H1 (cell line): ENCODE measurements around the gene FKBP2. TPM values are rescaled to one million over a fixed set of nuclear protein-coding genes. Genes with fewer than 3 reads are reported as not detected.

Experiments used
- CTCF ChIA-PET: fragments of 300-600 bp; sonication (Branson Sonifier 250); formaldehyde crosslinking; loops from one replicate; lab custom pipeline; 2021; ENCODE audit not compliant: partially characterized antibody; lab: Charles Lee
- POLR2A ChIA-PET: fragments of 300-600 bp; sonication (Branson Sonifier 250); formaldehyde crosslinking; loops from one replicate; lab custom pipeline; 2021; ENCODE audit warnings: inconsistent platforms; ENCODE audit not compliant: partially characterized antibody; lab: Charles Lee
- DNase-seq, 2 experiments: peaks; one replicate each; pipeline versions ENCODE4 v3.0.0 to v3.0.0-alpha.2; 2010 to 2022; ENCODE audit warnings: low spot score in 2 of 2, low read depth in 1 of 2, mixed read lengths in 1 of 2
- FAIRE-seq: peaks from 2 replicates; lab custom pipeline; 2011; peaks lifted over from hg19 to GRCh38; lab: Jason Lieb, UNC
- H2AFZ ChIP-seq: 2 replicates; pipeline ENCODE4 v1.8.1; 2012; ENCODE audit warnings: low read length, inconsistent platforms
- H2AK5ac ChIP-seq: 2 replicates; pipeline ENCODE4 v1.6.1; 2013; ENCODE audit warnings: low read depth, low read length
- H2BK120ac ChIP-seq: replicated peaks from 2 replicates; pipeline ENCODE3; 2013; ENCODE audit warnings: low read depth, low read length, inconsistent platforms
- H2BK12ac ChIP-seq: 2 replicates; pipeline ENCODE4 v1.6.1; 2013; ENCODE audit warnings: low read depth, low read length
- H2BK15ac ChIP-seq: 2 replicates; pipeline ENCODE4 v1.6.1; 2013; ENCODE audit warnings: low read length
- H2BK20ac ChIP-seq: 2 replicates; pipeline ENCODE4 v1.6.1; 2013; ENCODE audit warnings: low read length
- H2BK5ac ChIP-seq: 2 replicates; pipeline ENCODE4 v1.6.1; 2013; ENCODE audit warnings: low read depth, low read length
- H3K14ac ChIP-seq: 2 replicates; pipeline ENCODE4 v1.6.1; 2013; ENCODE audit warnings: inconsistent platforms; ENCODE audit not compliant: insufficient read length
- H3K18ac ChIP-seq: 2 replicates; pipeline ENCODE4 v1.6.1; 2013; ENCODE audit warnings: low read length; ENCODE audit errors: extremely low read depth
- H3K23ac ChIP-seq: 2 replicates; pipeline ENCODE4 v1.6.1; 2013; ENCODE audit warnings: inconsistent platforms; ENCODE audit not compliant: insufficient read length
- H3K23me2 ChIP-seq: 2 replicates; pipeline ENCODE4 v1.6.1; 2013; ENCODE audit warnings: low read depth, low read length
- H3K27ac ChIP-seq: 2 replicates; pipeline ENCODE4 v1.6.1; 2011; ENCODE audit warnings: low read depth, low read length, inconsistent platforms
- H3K27me3 ChIP-seq, 4 experiments: replicated peaks in 1 of 4; 1 replicate in 1 of 4; 2 replicates in 3 of 4; pipeline versions ENCODE4 v1.6.1 to v1.8.1; 2011 to 2013; ENCODE audit warnings: low read length in 3 of 4, mild to moderate bottlenecking in 3 of 4, inconsistent platforms in 2 of 4, mixed read lengths in 2 of 4, moderate library complexity in 1 of 4; ENCODE audit not compliant: control insufficient read depth in 3 of 4, insufficient read depth in 3 of 4; ENCODE audit errors: extremely low read depth in 1 of 4
- H3K36me3 ChIP-seq, 4 experiments: 2 replicates each; pipeline versions ENCODE4 v1.6.1 to v1.8.1; 2011 to 2013; ENCODE audit warnings: mild to moderate bottlenecking in 4 of 4, low read length in 3 of 4, moderate library complexity in 2 of 4, control low read depth in 1 of 4, inconsistent platforms in 1 of 4; ENCODE audit not compliant: insufficient read depth in 4 of 4, control insufficient read depth in 2 of 4
- H3K4ac ChIP-seq: replicated peaks from 2 replicates; pipeline ENCODE3; 2013; ENCODE audit warnings: low read length, low read depth, mixed read lengths, inconsistent platforms; ENCODE audit not compliant: insufficient read length
- H3K4me1 ChIP-seq, 4 experiments: replicated peaks in 1 of 4; 1 replicate in 1 of 4; 2 replicates in 3 of 4; pipeline versions ENCODE4 v1.6.1 to v1.8.1; 2011 to 2013; ENCODE audit warnings: low read length in 3 of 4, inconsistent platforms in 2 of 4, mixed read lengths in 1 of 4; ENCODE audit not compliant: insufficient read depth in 4 of 4, control insufficient read depth in 3 of 4
- H3K4me2 ChIP-seq, 2 experiments: 2 replicates each; pipeline versions ENCODE4 v1.6.1 to v1.8.1; 2011 to 2013; ENCODE audit warnings: low read depth in 2 of 2, low read length in 2 of 2, control low read depth in 1 of 2, inconsistent platforms in 1 of 2, mild to moderate bottlenecking in 1 of 2; ENCODE audit not compliant: insufficient read depth in 1 of 2
- H3K4me3 ChIP-seq, 4 experiments: fragments of 200-600, 300-600 bp in 1 of 4; sonication (generic), shearing (Covaris generic), sonication (Bioruptor Twin) in 1 of 4; 2 replicates each; pipeline versions ENCODE4 v1.5.1 to v1.8.1; 2011 to 2016; ENCODE audit warnings: low read length in 4 of 4, low read depth in 3 of 4, control low read depth in 2 of 4, inconsistent platforms in 2 of 4, mild to moderate bottlenecking in 2 of 4, mixed read lengths in 1 of 4, moderate library complexity in 1 of 4; ENCODE audit not compliant: insufficient read depth in 2 of 4; ENCODE audit errors: extremely low read depth in 1 of 4
- H3K56ac ChIP-seq: replicated peaks from 2 replicates; pipeline ENCODE3; 2013; ENCODE audit warnings: low read depth, mild to moderate bottlenecking, mixed read lengths, low read length, inconsistent platforms; ENCODE audit not compliant: insufficient read length
- H3K79me1 ChIP-seq: 2 replicates; pipeline ENCODE4 v1.6.1; 2013; ENCODE audit warnings: low read depth, low read length, control low read depth
- H3K79me2 ChIP-seq, 2 experiments: 2 replicates each; pipeline versions ENCODE4 v1.6.1 to v1.8.1; 2012 to 2013; ENCODE audit warnings: low read length in 2 of 2, mild to moderate bottlenecking in 2 of 2, inconsistent platforms in 1 of 2; ENCODE audit not compliant: insufficient read depth in 2 of 2, control insufficient read depth in 1 of 2
- H3K9ac ChIP-seq, 4 experiments: replicated peaks in 1 of 4; 1 replicate in 1 of 4; 2 replicates in 3 of 4; pipeline versions ENCODE4 v1.6.1 to v1.8.1; 2011 to 2013; ENCODE audit warnings: low read depth in 3 of 4, low read length in 3 of 4, control low read depth in 2 of 4, mild to moderate bottlenecking in 2 of 4, moderate library complexity in 2 of 4, inconsistent platforms in 1 of 4; ENCODE audit errors: extremely low read depth in 1 of 4
- H3K9me3 ChIP-seq, 2 experiments: 2 replicates each; pipeline versions ENCODE4 v1.6.1 to v1.8.1; 2012 to 2013; ENCODE audit warnings: mild to moderate bottlenecking in 2 of 2, moderate library complexity in 2 of 2, control low read depth in 1 of 2, inconsistent platforms in 1 of 2, low read depth in 1 of 2, low read length in 1 of 2, mixed read lengths in 1 of 2; ENCODE audit not compliant: insufficient read depth in 2 of 2
- H4K20me1 ChIP-seq, 2 experiments: replicated peaks in 1 of 2; 2 replicates each; pipeline versions ENCODE3 to v1.8.1; 2011 to 2013; ENCODE audit warnings: inconsistent platforms in 2 of 2, low read length in 2 of 2, mild to moderate bottlenecking in 1 of 2; ENCODE audit not compliant: insufficient read depth in 2 of 2, control insufficient read depth in 1 of 2
- H4K5ac ChIP-seq: 2 replicates; pipeline ENCODE4 v1.6.1; 2013; ENCODE audit warnings: low read length, low read depth, mixed read lengths, inconsistent platforms; ENCODE audit not compliant: insufficient read length
- H4K8ac ChIP-seq: 2 replicates; pipeline ENCODE4 v1.8.0; 2013; ENCODE audit warnings: mild to moderate bottlenecking, moderate library complexity, low read length, inconsistent platforms; ENCODE audit not compliant: insufficient read depth; ENCODE audit errors: extremely low read depth
- H4K91ac ChIP-seq: replicated peaks from 2 replicates; pipeline ENCODE3; 2013; ENCODE audit warnings: low read length, mixed read lengths, inconsistent platforms; ENCODE audit not compliant: insufficient read length
- GTF2F1 ChIP-seq: IDR thresholded peaks from 2 replicates; pipeline ENCODE4 v1.6.1; 2012; ENCODE audit warnings: low read depth, low read length, improper control_type of control experiment, borderline replicate concordance
- KDM1A ChIP-seq: fragments of 200-600, 300-600 bp; sonication (generic); IDR thresholded peaks from 2 replicates; pipeline ENCODE4 v1.7.1; 2016; ENCODE audit warnings: mild to moderate bottlenecking, low read length, borderline replicate concordance
- WGBS, 2 experiments: shearing (Covaris generic) in 1 of 2; methylation state at CpG; one replicate each; pipeline versions ENCODE4 v1.1.6 to v1.1.7; 2013 to 2015; ENCODE audit warnings: low lambda C conversion rate in 2 of 2, mixed read lengths in 2 of 2, inconsistent platforms in 1 of 2, low coverage in 1 of 2, missing lambda C conversion rate in 1 of 2; ENCODE audit not compliant: insufficient replicate concordance in 2 of 2, insufficient coverage in 1 of 2, insufficient read length in 1 of 2; ENCODE audit errors: extremely low coverage in 1 of 2, missing lambda C conversion rate in 1 of 2; 5-methylcytosine and 5-hydroxymethylcytosine counted together
- polyA plus RNA-seq, 7 experiments: library from polyadenylated mRNA; depleted of rRNA in 3 of 7; stranded (reverse) in 5 of 7; unstranded in 2 of 7; fragments of >200 nt in 5 of 7; fragments of 200-250 nt in 2 of 7; gene quantifications; 1 replicate in 5 of 7; 2 replicates in 1 of 7; 4 replicates in 1 of 7; pipeline versions ENCODE4 v1.2.1 to v1.2.3, GENCODE V29; 2011 to 2013; ENCODE audit warnings: missing spikeins in 2 of 7, mixed read lengths in 2 of 7
- total RNA-seq: library from RNA; stranded (reverse); fragmentation: NEBNext Ultra II Directional; extraction: Animal tissue kit (Norgen Biotek cat#: 25700); gene quantifications from 2 replicates; pipeline ENCODE4 v1.2.1, GENCODE V29; 2021

Gene FKBP2
- total and polyA plus RNA-seq, 2 of the 8 experiments (the other 6 are each of a cell fraction or from before 2014, with no cell fraction given) = 41.7 to 52.5 TPM

GRCh38 chr11:64253043-64253442, 12.1 kb downstream of the FKBP2 start:
- Histone ChIP-seq H2BK15ac (no peak overlapping the region), H3K9ac (peak overlapping the region in 1 of 4 experiments; percentile 10; a peak in 2 of 7 replicates), H3K4ac (no peak overlapping the region), H4K20me1 (peaks cover 6 to 19% of the 10 kb centered on the region in 2 experiments), H3K4me2 (peak overlapping the region; percentile 73 to 88), H3K56ac (no peak overlapping the region), H3K9me3 (no peaks in the 10 kb centered on the region), H3K27me3 (no peaks in the 10 kb centered on the region), H3K4me1 (peaks cover 0 to 35% (median 31%) of the 10 kb centered on the region in 4 experiments; a peak in 6 of 7 replicates), H2BK120ac (no peak overlapping the region), H3K18ac (no peak overlapping the region; the same call in 1 of the 2 replicates), H3K79me1 (peaks cover 2% of the 10 kb centered on the region; the same call in 1 of the 2 replicates), H3K14ac (no peak overlapping the region), H2AK5ac (0 out of 2 replicates have a peak overlapping the region, but pooled peaks have one; percentile 54), H4K91ac (no peak overlapping the region), H3K36me3 (peaks cover 8 to 31% (median 17%) of the 10 kb centered on the region in 4 experiments), H3K79me2 (peaks cover 0 to 23% of the 10 kb centered on the region in 2 experiments; a peak in 1 of 4 replicates), H4K5ac (no peak overlapping the region), H2BK12ac (peak overlapping the region; percentile 60; the same call in 1 of the 2 replicates), H3K27ac (no peak overlapping the region), H3K4me3 (peak overlapping the region in 3 of 4 experiments; percentile 74 to 86 (median 77); a peak in 6 of 8 replicates), H2BK20ac (no peak overlapping the region; the same call in 1 of the 2 replicates), H2BK5ac (no peak overlapping the region), H3K23me2 (peaks cover 10% of the 10 kb centered on the region; the same call in 1 of the 2 replicates), H3K23ac (no peak overlapping the region), H4K8ac (no peak overlapping the region), H2AFZ (no peak overlapping the region)
- FAIRE-seq (no peak), DNase-seq (no peak)
- ChIA-PET CTCF (interaction anchor here (0.8 to 10.0 kb wide), 6 partner anchors 13 to 102 kb away, joined by 3 to 102 read pairs (median 4); no protein-coding TSS in a partner anchor), POLR2A (interaction anchor here (3.9 to 13.1 kb wide), 5 partner anchors 9 to 19 kb away, joined by 36 to 352 read pairs (median 101); partner anchors contain the start of genes DNAJC4, FKBP2, PPP1R14B and VEGFB)
- WGBS, 2 experiments = 86% methylated on average over 8 of the region's 8 CpGs; no CpG with 5 or more reads in 1 of the 2 experiments
- TF ChIP-seq GTF2F1 (no peak), KDM1A (peak; percentile 37; the same call in 1 of the 2 replicates)
